SW480 (cell line): Measurements from ENCODE around the gene NPSR1.
A peak's percentile ranks its signal among the peaks of the same experiment; 100 is the strongest.
"Not testable (repeated sequence)": the region's sequence is repeated elsewhere in the genome, so short reads cannot be mapped to it uniquely, and the experiment has no call there.

Source experiments
- DNase-seq: peaks from one replicate; pipeline ENCODE4 v3.0.0-alpha.2; 2016; ENCODE audit warnings: low spot score

The NPSR1 gene

GRCh38 chr7:34657632-34658268 lies at the start of gene NPSR1:
Gene NPSR1, plus strand, starts transcription at chr7:34658218. Its CDS starts 195 bp downstream, at chr7:34658413.
- no peak for DNase-seq

- no peak for DNase-seq
Measured at GRCh38 chr7:34612661-34613060, 45.4 kb upstream of the NPSR1 start.

- no peak for DNase-seq
Measured at GRCh38 chr7:34620425-34620824, 37.6 kb upstream of the NPSR1 start.

GRCh38 chr7:34622182-34622581 lies 35.8 kb upstream of the NPSR1 start:
- no peak for DNase-seq

GRCh38 chr7:34622771-34623250 lies 35.2 kb upstream of the NPSR1 start:
- DNase-seq: no peak

GRCh38 chr7:34628618-34629017 lies 29.4 kb upstream of the NPSR1 start:
- not testable (repeated sequence) for DNase-seq

GRCh38 chr7:34652809-34653208 lies 5.2 kb upstream of the NPSR1 start:
- DNase-seq: peak; percentile 39

- DNase-seq: no peak
Measured at GRCh38 chr7:34653787-34654186, 4.2 kb upstream of the NPSR1 start.

GRCh38 chr7:34655384-34655783 lies 2.6 kb upstream of the NPSR1 start:
- DNase-seq: no peak

GRCh38 chr7:34656041-34656440 lies 2.0 kb upstream of the NPSR1 start:
- no peak for DNase-seq

GRCh38 chr7:34659472-34660075 lies 1.6 kb downstream of the NPSR1 start:
- DNase-seq: no peak

GRCh38 chr7:34662058-34662708 lies 4.2 kb downstream of the NPSR1 start:
- no peak for DNase-seq

- DNase-seq: no peak
Measured at GRCh38 chr7:34664755-34665154, 6.7 kb downstream of the NPSR1 start.

GRCh38 chr7:34672430-34672829 lies 14.4 kb downstream of the NPSR1 start:
- DNase-seq: no peak

GRCh38 chr7:34673066-34673465 lies 15.0 kb downstream of the NPSR1 start:
- no peak for DNase-seq

- DNase-seq: peak; percentile 39
Measured at GRCh38 chr7:34675749-34676374, 17.8 kb downstream of the NPSR1 start.

GRCh38 chr7:34677491-34677890 lies 19.5 kb downstream of the NPSR1 start:
- DNase-seq: no peak

GRCh38 chr7:34687529-34687928 lies 29.5 kb downstream of the NPSR1 start:
- DNase-seq: no peak

GRCh38 chr7:34696415-34696814 lies 38.4 kb downstream of the NPSR1 start:
- no peak for DNase-seq

GRCh38 chr7:34709771-34710170 lies 51.8 kb downstream of the NPSR1 start:
- no peak for DNase-seq

GRCh38 chr7:34718867-34719266 lies 60.8 kb downstream of the NPSR1 start:
- peak; percentile 19 for DNase-seq

- no peak for DNase-seq
Measured at GRCh38 chr7:34719636-34720035, 61.6 kb downstream of the NPSR1 start.

GRCh38 chr7:34720289-34720688 lies 62.3 kb downstream of the NPSR1 start:
- DNase-seq: no peak
